Measurements from ENCODE around the gene PI4K2A.
"Not testable (repeated sequence)": the region's sequence is repeated elsewhere in the genome, so short reads cannot be mapped to it uniquely, and the experiment has no call there.

PI4K2A gene

GRCh38 chr10:97618733-97619132 lies 21.7 kb upstream of the PI4K2A start:
- Mint-ChIP-seq H3K9me3 (no peaks in the 10 kb centered on the region), H3K27me3 (no peaks in the 10 kb centered on the region), H3K36me3 (no peaks in the 10 kb centered on the region), H3K4me3 (no peak overlapping the region), H3K27ac (no peak overlapping the region), H3K4me1 (no peaks in the 10 kb centered on the region)

DNA sequence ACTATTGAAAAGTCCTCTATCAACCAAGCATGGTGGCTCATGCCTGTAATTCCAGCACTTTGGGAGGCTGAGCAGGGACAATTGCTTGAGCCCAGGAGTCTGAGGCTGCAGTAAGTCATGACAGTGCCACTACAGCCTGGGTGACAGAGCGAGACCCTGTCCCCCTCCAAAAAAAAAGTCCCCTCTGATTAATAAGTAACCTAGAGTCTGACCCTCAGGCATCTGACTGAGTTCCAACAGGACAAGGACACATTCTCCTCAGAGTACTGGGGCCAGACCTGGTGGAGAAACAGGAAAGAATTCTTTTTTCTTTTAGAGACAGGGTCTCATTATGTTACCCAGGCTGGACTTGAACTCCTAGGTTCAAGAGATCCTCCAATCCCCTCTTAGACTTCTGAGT lies 17.2 kb upstream of the PI4K2A start:
- H3K36me3 Mint-ChIP-seq: no peaks in the 10 kb centered on the region
- no peaks in the 10 kb centered on the region for H3K27me3 Mint-ChIP-seq
- no peak overlapping the region for H3K27ac Mint-ChIP-seq
- no peaks in the 10 kb centered on the region for H3K4me1 Mint-ChIP-seq
- H3K9me3 Mint-ChIP-seq: no peaks in the 10 kb centered on the region
- H3K4me3 Mint-ChIP-seq: no peak overlapping the region

DNA sequence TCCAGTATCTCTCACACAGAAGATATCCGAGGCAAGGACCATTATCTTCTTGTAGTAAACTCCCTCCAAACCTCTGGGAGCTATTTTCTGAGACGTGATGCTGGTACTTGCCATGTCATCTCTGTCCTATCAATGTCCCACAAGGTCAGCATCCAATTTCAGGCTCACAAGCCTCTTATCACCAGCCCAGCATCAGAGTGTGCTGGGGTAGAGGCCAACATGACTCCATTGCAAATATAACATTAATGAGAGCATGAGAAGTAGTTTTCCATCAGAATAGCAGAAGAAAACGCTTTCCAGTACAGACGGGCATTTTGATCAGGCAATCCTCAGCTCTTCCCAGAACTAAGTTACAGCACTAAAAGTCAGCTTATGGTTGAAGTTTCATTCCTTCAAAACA lies 12.7 kb upstream of the PI4K2A start:
- no peaks in the 10 kb centered on the region for H3K36me3 Mint-ChIP-seq
- peaks cover 4% of the 10 kb centered on the region for H3K4me1 Mint-ChIP-seq
- no peaks in the 10 kb centered on the region for H3K9me3 Mint-ChIP-seq
- no peak overlapping the region for H3K27ac Mint-ChIP-seq
- no peak overlapping the region for H3K4me3 Mint-ChIP-seq
- no peaks in the 10 kb centered on the region for H3K27me3 Mint-ChIP-seq

DNA sequence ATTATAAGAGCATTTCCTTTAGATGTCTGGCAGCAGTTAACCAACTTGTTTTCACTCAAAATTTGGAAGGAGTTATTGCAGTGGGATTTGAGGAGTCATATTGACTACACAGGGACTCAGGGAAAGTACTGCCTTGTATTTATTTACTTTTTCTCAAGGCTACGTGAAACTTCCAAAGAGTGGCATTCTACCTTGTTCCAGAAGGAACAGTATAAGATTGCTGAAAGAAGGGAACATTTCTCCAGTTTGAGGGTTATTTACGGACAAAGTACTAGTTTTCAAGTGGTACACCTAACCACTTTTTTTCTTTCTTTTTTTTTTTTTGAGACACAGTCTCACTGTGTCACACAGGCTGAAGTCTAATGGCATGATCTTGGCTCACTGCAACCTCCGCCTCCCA lies 12.2 kb upstream of the PI4K2A start:
- no peaks in the 10 kb centered on the region for H3K9me3 Mint-ChIP-seq
- no peak overlapping the region for H3K27ac Mint-ChIP-seq
- no peaks in the 10 kb centered on the region for H3K27me3 Mint-ChIP-seq
- H3K4me1 Mint-ChIP-seq: peaks cover 9% of the 10 kb centered on the region
- H3K4me3 Mint-ChIP-seq: no peak overlapping the region
- peaks cover 1% of the 10 kb centered on the region for H3K36me3 Mint-ChIP-seq

GRCh38 chr10:97629289-97629688 lies 11.2 kb upstream of the PI4K2A start:
- Mint-ChIP-seq H3K4me1 (peaks cover 17% of the 10 kb centered on the region), H3K36me3 (peaks cover 2% of the 10 kb centered on the region), H3K9me3 (no peaks in the 10 kb centered on the region), H3K27ac (no peak overlapping the region), H3K27me3 (no peaks in the 10 kb centered on the region), H3K4me3 (no peak overlapping the region)

DNA sequence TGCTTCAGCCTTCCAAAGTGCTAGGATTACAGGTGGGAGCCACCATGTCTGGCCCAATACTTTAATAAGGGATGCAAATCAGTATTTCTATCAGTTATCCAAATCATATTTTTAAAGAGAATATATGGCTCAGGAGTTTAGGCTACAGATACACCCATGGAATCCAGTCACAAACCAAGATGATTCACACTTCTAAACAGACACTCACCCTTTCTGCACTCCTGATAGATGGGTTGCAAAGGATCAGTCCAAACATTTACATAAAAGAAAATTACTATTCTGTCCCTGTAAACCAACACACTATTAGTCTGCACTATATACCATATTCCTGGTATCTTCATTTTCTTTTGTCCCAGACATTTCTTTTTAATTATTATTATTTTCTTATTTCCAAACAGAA lies 9.4 kb upstream of the PI4K2A start:
- H3K27me3 Mint-ChIP-seq: no peaks in the 10 kb centered on the region
- H3K27ac Mint-ChIP-seq: no peak overlapping the region
- no peaks in the 10 kb centered on the region for H3K9me3 Mint-ChIP-seq
- H3K36me3 Mint-ChIP-seq: peaks cover 2% of the 10 kb centered on the region
- peaks cover 17% of the 10 kb centered on the region for H3K4me1 Mint-ChIP-seq
- no peak overlapping the region for H3K4me3 Mint-ChIP-seq

GRCh38 chr10:97632949-97633884 lies 7.3 kb upstream of the PI4K2A start, which contains the start of gene MORN4:
TSS of gene MORN4 (minus strand) at chr10:97633500. CDS start at chr10:97619653, 13,847 bp downstream.
- Mint-ChIP-seq H3K36me3 (peaks cover 2% of the 10 kb centered on the region), H3K27ac (peak within 1 kb of the TSS; percentile 92), H3K4me1 (peaks cover 17% of the 10 kb centered on the region), H3K9me3 (no peaks in the 10 kb centered on the region), H3K4me3 (peak within 1 kb of the TSS; percentile 98), H3K27me3 (no peaks in the 10 kb centered on the region)

DNA sequence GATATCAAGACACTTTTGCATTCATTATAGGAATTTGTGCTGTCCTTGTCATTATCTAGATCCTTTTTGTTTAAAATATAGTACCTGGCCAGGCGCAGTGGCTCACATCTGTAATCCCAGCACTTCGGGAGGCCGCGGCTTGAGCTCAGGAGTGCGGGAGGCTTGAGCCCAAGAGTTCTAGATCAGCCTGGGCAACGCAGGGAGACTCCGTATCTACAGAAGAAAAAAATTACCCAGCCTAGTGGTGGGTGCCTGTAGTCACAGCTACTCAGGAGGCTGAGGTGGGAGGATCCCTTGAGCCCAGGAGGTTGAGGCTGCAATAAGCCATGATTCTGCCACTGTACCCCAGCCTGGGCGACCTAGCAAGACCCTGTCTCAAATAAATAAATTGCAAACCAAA lies 6.5 kb upstream of the PI4K2A start:
- H3K27me3 Mint-ChIP-seq: no peaks in the 10 kb centered on the region
- H3K4me1 Mint-ChIP-seq: peaks cover 17% of the 10 kb centered on the region
- peaks cover 2% of the 10 kb centered on the region for H3K36me3 Mint-ChIP-seq
- no peaks in the 10 kb centered on the region for H3K9me3 Mint-ChIP-seq
- H3K4me3 Mint-ChIP-seq: peak overlapping the region; percentile 98
- peak overlapping the region; percentile 92 for H3K27ac Mint-ChIP-seq

DNA sequence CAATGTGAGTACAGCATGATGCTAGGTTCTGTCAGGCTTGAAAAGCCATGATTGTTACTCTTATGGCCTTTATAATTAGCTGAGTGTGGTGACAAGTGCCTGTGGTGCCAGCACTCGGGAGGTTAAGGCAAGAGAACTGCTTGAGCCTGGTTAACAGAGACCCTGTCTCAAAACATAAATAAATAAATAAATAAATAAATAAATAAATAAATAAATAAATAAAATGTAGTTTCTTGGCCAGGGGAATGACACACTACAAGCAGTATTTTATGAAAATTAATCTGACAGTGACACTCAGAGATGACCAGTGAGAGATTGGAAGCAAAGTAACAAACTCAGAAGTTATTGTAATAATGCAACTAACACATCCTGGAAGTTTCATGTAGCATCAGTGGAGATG lies 4.9 kb upstream of the PI4K2A start:
- Mint-ChIP-seq H3K9me3 (no peaks in the 10 kb centered on the region), H3K27me3 (no peaks in the 10 kb centered on the region), H3K4me3 (no peak overlapping the region), H3K27ac (no peak overlapping the region), H3K4me1 (peaks cover 21% of the 10 kb centered on the region), H3K36me3 (peaks cover 2% of the 10 kb centered on the region)

- H3K27ac Mint-ChIP-seq, H3K27me3 Mint-ChIP-seq, H3K36me3 Mint-ChIP-seq, H3K9me3 Mint-ChIP-seq, H3K4me3 Mint-ChIP-seq: not testable (repeated sequence)
- peaks cover 26% of the 10 kb centered on the region for H3K4me1 Mint-ChIP-seq
These were observed 1.4 kb upstream of the PI4K2A start for GRCh38 chr10:97639090-97639489.

GRCh38 chr10:97640868-97641811 lies 669 bp downstream of the PI4K2A start:
- Mint-ChIP-seq H3K4me3 (peak overlapping the region; percentile 97), H3K27ac (peak overlapping the region; percentile 89), H3K4me1 (peaks cover 26% of the 10 kb centered on the region), H3K9me3 (no peaks in the 10 kb centered on the region), H3K27me3 (no peaks in the 10 kb centered on the region), H3K36me3 (peaks cover 3% of the 10 kb centered on the region)

DNA sequence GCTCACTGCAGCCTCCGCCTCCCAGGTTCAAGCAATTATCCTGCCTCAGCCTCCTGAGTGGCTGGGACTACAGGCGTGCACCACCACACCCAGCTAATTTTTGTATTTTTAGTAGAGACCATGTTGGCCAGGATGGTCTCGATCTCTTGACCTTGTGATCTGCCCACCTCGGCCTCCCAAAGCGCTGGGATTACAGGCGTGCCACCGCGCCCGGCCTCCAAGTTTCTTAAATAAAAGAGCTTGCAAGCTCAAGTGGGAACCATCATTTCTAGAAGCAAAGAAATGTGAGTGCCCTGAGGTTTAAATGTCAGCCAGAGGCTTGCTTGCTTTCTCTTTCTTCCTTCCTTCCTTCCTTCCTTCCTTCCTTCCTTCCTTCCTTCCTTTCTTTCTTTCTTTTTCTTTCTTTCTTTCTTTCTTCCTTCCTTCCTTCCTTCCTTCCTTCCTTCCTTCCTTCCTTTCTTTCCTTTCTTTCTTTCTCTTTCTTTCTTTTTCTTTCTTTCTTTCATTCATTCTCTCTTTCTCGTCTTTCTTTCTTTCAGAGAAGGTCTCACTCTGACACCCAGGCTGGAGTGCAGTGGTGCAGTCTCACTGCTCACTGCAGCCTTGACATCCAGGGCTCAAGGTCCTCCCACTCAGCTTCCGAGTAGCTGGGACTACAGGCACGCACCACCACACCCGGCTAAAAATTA lies 2.1 kb downstream of the PI4K2A start:
- H3K4me1 Mint-ChIP-seq: peaks cover 26% of the 10 kb centered on the region
- H3K4me3 Mint-ChIP-seq: peak overlapping the region; percentile 79
- not testable (repeated sequence) for H3K36me3 Mint-ChIP-seq, H3K27me3 Mint-ChIP-seq, H3K9me3 Mint-ChIP-seq
- H3K27ac Mint-ChIP-seq: peak overlapping the region; percentile 27

DNA sequence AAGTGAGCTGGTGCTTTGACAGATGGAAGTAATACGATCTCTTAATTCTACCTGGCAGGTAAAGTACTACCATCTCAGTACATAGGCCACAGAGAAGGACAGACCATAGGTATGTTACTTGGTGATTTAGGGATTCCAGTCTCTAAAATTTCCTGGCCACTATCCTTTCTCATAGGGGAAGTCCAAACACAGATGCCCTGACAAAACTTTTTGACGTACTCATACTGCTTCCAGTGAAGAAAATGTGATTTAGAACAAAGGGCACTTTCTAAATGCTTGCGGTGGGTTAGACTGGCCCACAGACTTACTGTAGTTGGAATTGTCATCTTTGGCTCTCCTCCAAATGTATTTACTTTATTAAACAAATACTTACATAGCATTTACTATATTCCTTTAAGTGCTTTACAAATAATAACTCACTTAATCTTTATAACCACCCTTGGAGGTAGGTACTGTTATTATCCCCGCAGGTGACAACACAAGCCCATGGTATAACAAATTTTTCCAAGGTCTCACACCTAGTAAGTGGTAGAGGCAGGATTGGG lies 3.0 kb downstream of the PI4K2A start:
- Mint-ChIP-seq H3K36me3 (peaks cover 3% of the 10 kb centered on the region), H3K9me3 (no peaks in the 10 kb centered on the region), H3K4me3 (peak overlapping the region; percentile 79), H3K27ac (peak overlapping the region; percentile 24), H3K27me3 (no peaks in the 10 kb centered on the region), H3K4me1 (peaks cover 27% of the 10 kb centered on the region)

GRCh38 chr10:97644936-97645335 lies 4.5 kb downstream of the PI4K2A start:
- Mint-ChIP-seq H3K4me3 (no peak overlapping the region), H3K4me1 (peaks cover 36% of the 10 kb centered on the region), H3K36me3 (peaks cover 3% of the 10 kb centered on the region), H3K27me3 (no peaks in the 10 kb centered on the region), H3K9me3 (no peaks in the 10 kb centered on the region), H3K27ac (no peak overlapping the region)

DNA sequence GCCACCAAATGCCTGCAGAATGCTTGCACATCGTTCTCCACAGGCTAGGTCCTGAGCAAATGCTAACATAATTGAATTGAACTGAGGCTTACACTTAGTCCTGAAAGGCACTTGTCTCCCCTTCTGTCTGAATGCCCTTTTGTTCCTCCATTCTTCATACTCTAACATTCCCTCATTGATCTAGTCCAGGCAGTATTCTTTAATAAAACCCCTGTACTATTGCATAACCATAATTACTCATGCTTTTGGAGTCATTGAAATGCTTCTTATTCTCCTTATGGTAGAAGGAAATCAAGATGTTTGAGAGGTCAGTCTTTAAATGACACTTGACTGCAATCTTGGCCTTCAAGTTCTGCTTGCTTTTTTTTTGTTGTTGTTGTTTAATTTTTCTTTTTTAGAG lies 7.1 kb downstream of the PI4K2A start:
- Mint-ChIP-seq H3K4me1 (peaks cover 21% of the 10 kb centered on the region), H3K27me3 (no peaks in the 10 kb centered on the region), H3K36me3 (peaks cover 3% of the 10 kb centered on the region), H3K4me3 (no peak overlapping the region), H3K27ac (no peak overlapping the region), H3K9me3 (no peaks in the 10 kb centered on the region)

Data from activated naive CD4-positive, alpha-beta T cell treated with anti-CD3 and anti-CD28 coated beads, Interleukin-2, amount 50 U/mL, for 24 hours (primary cell).